ENCODE results near the gene SFPQ.

SFPQ gene

DNA sequence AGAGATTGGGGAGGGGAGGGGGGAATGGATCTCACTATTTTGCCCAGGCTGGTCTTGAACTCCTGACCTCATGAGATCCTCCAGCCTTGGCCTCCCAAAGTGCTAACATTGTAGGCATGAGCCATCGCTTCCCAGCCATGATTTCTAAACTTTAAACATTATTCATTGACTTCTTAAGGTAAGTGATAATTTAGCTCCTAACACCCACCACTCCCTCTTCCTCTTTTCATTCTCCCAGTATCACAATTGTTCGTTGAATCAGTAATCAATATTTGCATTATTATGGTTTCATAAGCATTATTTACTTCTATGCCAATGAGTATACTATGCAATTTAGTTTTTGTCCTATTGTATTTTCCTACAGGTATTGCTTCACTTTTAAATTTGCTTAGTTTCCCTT, 33.6 kb upstream of the SFPQ start:
- no peak for ATAC-seq (ENCODE audit: low read depth)
- Histone ChIP-seq H3K4me1 (ENCODE audit: insufficient read depth, poor library complexity, severe bottlenecking) (no peaks in the 10 kb centered on the region), H3K27ac (ENCODE audit: poor library complexity, severe bottlenecking) (no peak overlapping the region), H3K9me3 (ENCODE audit: severe bottlenecking) (no peaks in the 10 kb centered on the region), H3K36me3 (ENCODE audit: low read depth) (no peaks in the 10 kb centered on the region), H3K27me3 (ENCODE audit: insufficient read depth, poor library complexity, severe bottlenecking) (no peaks in the 10 kb centered on the region), H3K4me3 (ENCODE audit: severe bottlenecking) (no peak overlapping the region)
- no peak for DNase-seq (ENCODE audit: low spot score)
- TF ChIP-seq, protein P1, sequence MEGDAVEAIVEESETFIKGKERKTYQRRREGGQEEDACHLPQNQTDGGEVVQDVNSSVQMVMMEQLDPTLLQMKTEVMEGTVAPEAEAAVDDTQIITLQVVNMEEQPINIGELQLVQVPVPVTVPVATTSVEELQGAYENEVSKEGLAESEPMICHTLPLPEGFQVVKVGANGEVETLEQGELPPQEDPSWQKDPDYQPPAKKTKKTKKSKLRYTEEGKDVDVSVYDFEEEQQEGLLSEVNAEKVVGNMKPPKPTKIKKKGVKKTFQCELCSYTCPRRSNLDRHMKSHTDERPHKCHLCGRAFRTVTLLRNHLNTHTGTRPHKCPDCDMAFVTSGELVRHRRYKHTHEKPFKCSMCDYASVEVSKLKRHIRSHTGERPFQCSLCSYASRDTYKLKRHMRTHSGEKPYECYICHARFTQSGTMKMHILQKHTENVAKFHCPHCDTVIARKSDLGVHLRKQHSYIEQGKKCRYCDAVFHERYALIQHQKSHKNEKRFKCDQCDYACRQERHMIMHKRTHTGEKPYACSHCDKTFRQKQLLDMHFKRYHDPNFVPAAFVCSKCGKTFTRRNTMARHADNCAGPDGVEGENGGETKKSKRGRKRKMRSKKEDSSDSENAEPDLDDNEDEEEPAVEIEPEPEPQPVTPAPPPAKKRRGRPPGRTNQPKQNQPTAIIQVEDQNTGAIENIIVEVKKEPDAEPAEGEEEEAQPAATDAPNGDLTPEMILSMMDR (IDR thresholded peaks at IDR 0.05; ENCODE audit: poor library complexity, severe bottlenecking) = no peak

GRCh38 chr1:35223084-35223630, 30.2 kb upstream of the SFPQ start:
- Histone ChIP-seq H3K4me3 (ENCODE audit: severe bottlenecking) (no peak overlapping the region), H3K36me3 (ENCODE audit: low read depth) (no peaks in the 10 kb centered on the region), H3K4me1 (ENCODE audit: insufficient read depth, poor library complexity, severe bottlenecking) (no peaks in the 10 kb centered on the region), H3K27me3 (ENCODE audit: insufficient read depth, poor library complexity, severe bottlenecking) (no peaks in the 10 kb centered on the region), H3K9me3 (ENCODE audit: severe bottlenecking) (no peaks in the 10 kb centered on the region), H3K27ac (ENCODE audit: poor library complexity, severe bottlenecking) (no peak overlapping the region)
- ATAC-seq (ENCODE audit: low read depth) = no peak
- TF ChIP-seq, protein P1 (IDR thresholded peaks at IDR 0.05; ENCODE audit: poor library complexity, severe bottlenecking) = no peak
- DNase-seq (ENCODE audit: low spot score) = no peak

DNA sequence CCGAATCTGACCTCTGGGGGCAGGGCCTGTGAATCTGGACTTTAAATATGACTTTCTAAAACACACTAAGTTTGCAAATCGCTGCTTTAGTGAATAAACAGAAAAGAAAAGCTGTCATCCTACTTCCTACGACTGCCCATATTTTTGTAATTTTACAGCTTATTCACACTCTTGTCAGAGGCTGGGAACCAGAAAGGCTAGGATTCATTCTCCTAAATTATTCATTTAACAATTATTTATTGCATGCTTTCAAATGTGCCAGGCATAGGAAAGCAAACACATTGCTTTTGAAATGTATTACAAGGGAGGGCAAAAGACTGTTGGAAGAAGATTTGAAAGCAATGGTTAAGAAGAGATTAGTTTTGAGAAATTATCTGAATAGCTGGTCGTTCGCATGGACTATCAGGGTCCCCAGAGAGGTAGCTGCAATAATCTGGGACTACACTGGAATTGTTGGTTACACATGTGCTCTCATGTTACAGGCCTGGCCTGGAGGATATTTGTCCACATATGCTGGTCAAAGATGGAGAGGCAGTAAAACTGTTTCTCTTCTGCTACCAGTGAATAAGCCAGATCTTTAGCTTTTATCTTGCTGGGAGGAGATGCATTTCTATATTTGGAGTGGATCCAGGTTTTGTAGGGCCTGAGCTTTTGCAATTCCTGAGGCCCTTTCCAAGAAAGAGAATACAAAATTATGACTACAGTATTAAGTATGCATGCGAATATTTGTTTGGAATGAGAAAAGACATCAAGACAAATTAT, 29.6 kb upstream of the SFPQ start:
- DNase-seq (ENCODE audit: low spot score) (no peak), ATAC-seq (ENCODE audit: low read depth) (no peak)
- Histone ChIP-seq H3K36me3 (ENCODE audit: low read depth) (no peaks in the 10 kb centered on the region), H3K4me1 (ENCODE audit: insufficient read depth, poor library complexity, severe bottlenecking) (no peaks in the 10 kb centered on the region), H3K27me3 (ENCODE audit: insufficient read depth, poor library complexity, severe bottlenecking) (no peaks in the 10 kb centered on the region), H3K9me3 (ENCODE audit: severe bottlenecking) (no peaks in the 10 kb centered on the region), H3K27ac (ENCODE audit: poor library complexity, severe bottlenecking) (no peak overlapping the region), H3K4me3 (ENCODE audit: severe bottlenecking) (no peak overlapping the region)
- TF ChIP-seq, protein P1 (IDR thresholded peaks at IDR 0.05; ENCODE audit: poor library complexity, severe bottlenecking) = no peak

- Histone ChIP-seq H3K9me3 (ENCODE audit: severe bottlenecking) (no peaks in the 10 kb centered on the region), H3K4me1 (ENCODE audit: insufficient read depth, poor library complexity, severe bottlenecking) (no peaks in the 10 kb centered on the region), H3K27me3 (ENCODE audit: insufficient read depth, poor library complexity, severe bottlenecking) (no peaks in the 10 kb centered on the region), H3K36me3 (ENCODE audit: low read depth) (no peaks in the 10 kb centered on the region), H3K4me3 (ENCODE audit: severe bottlenecking) (no peak overlapping the region), H3K27ac (ENCODE audit: poor library complexity, severe bottlenecking) (no peak overlapping the region)
- no peak for DNase-seq (ENCODE audit: low spot score)
- TF ChIP-seq, protein P1 (IDR thresholded peaks at IDR 0.05; ENCODE audit: poor library complexity, severe bottlenecking) = peak; percentile 41
- ATAC-seq (ENCODE audit: low read depth) = no peak; the same call in 2 of the 3 replicates
These were observed 28.0 kb upstream of the SFPQ start for GRCh38 chr1:35220976-35221375.

DNA sequence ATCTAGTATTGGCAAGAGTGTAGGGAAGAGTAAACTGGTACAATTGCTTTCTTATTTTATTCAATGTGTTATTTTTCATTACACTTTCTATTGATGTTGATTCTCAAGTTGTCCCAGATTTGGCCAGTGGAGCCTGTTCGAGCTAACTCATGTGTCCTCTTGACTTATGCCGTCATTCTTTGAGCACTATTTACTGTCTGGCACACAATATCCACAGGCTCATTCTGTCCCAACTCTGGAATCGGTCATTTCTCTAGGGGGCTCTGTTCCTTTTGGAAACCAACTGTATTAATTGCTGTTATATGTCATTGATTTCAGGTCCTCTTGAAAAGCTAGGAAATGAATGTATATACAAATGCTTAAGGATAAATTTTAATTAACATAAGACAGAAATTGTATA, 22.4 kb upstream of the SFPQ start:
- TF ChIP-seq, protein P1 (IDR thresholded peaks at IDR 0.05; ENCODE audit: poor library complexity, severe bottlenecking) = no peak
- no peak for ATAC-seq (ENCODE audit: low read depth)

More for the DNA sequence above, 22.4 kb upstream of the SFPQ start:
- H3K4me3 ChIP-seq (ENCODE audit: severe bottlenecking) = no peak overlapping the region
- H3K9me3 ChIP-seq (ENCODE audit: severe bottlenecking) = no peaks in the 10 kb centered on the region
- H3K27me3 ChIP-seq (ENCODE audit: insufficient read depth, poor library complexity, severe bottlenecking) = no peaks in the 10 kb centered on the region
- DNase-seq (ENCODE audit: low spot score) = no peak
- H3K27ac ChIP-seq (ENCODE audit: poor library complexity, severe bottlenecking) = no peak overlapping the region
- no peaks in the 10 kb centered on the region for H3K36me3 ChIP-seq (ENCODE audit: low read depth)
- H3K4me1 ChIP-seq (ENCODE audit: insufficient read depth, poor library complexity, severe bottlenecking) = no peaks in the 10 kb centered on the region
